ENCODE measurements around the gene MMADHC.

MMADHC gene

DNA sequence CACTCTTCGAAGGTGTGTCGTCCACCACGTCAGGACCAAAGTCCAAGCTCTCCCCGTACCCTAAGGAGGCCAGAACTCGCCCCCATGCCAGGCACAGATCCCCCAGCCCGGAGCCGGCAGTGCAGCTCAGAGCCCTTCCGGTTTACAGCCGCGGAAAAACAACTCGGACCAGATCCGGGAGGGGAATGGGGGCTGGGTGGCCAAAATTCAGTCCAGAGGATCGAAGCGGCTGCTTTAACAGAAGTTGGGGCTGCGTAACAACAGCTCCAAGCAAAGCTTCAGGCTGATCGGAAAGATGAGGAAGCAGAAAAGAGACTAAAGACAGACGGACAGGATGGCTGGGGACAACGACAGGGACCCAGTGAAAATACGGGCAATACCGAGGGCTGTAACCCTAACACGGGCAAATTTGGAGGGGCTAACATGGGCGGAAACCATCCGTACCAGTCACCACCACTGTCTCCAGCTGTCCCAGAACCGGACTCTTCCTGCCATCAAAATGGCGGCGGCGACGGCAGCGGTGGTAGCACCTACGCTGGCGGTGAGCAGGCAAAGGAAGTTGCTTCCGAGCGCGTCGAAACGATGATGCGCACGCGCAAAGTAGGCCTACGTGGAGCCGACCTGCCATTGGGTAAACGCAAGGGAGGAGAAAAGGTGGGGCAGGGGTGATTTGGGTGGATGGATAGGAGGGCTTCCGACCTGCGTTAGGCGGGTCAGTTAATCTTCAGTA lies at the start of gene MMADHC:
Gene MMADHC, minus strand, starts transcription at position 556 of the 730 bp plus-strand sequence. CDS start 678 bp downstream, outside the sequence.
- DNase-seq, result peak; percentile 96

DNA sequence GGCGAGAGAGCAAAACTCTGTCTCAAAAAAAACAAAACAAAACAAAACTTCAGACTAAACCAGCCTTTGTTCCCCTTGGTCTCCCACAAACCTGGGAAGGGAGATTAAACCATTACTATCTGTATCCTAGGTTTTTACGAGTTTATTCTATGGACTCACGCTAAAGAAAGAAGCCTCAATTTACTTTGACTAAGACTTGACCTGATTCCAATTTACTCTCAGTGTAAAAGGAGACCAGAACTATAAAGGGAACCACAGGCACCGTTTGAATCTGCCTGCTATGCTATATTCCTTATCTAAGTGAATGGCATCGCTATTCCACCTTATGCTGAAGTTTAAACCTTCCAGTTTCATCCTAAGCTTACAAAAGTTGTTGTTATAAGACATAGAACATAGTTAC lies 46.5 kb upstream of the MMADHC start:
- DNase-seq, result no peak

DNA sequence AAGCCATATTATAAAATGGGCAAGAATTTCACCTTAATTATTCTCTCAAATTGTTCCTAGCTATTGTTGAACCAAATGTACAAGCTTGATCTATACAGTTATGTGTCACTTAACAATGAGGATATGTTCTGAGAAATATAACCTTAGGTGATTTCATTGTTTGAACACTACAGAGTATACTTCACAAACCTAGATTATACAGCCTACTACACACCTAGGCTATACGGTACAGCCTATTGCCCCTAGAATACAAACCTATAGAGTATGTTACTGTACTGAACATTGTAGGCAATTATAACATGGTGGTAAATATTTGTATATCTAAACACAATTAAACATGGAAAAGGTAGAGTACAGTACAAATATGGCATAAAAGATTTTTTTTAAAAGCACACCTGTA lies 42.9 kb upstream of the MMADHC start:
- no peak for DNase-seq

DNA sequence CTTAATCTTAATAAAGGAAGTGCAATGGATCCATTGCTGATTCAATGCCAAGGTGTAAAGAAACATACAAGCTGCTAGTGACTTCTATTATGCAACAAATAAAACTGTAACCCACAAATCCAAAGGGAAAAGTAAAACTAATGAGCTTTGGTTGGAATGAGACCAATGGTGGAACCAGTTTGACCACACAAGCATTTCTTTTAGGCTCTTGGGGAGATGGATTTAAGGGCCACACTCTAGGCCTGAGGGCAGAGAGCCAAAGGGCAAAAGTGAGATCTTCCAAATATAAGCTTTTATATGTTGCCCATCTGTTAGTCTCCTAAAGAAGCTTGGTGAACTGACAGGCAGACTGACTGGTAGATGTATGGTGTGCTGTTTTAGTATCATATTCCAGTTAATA lies 41.5 kb upstream of the MMADHC start:
- no peak for DNase-seq

DNA sequence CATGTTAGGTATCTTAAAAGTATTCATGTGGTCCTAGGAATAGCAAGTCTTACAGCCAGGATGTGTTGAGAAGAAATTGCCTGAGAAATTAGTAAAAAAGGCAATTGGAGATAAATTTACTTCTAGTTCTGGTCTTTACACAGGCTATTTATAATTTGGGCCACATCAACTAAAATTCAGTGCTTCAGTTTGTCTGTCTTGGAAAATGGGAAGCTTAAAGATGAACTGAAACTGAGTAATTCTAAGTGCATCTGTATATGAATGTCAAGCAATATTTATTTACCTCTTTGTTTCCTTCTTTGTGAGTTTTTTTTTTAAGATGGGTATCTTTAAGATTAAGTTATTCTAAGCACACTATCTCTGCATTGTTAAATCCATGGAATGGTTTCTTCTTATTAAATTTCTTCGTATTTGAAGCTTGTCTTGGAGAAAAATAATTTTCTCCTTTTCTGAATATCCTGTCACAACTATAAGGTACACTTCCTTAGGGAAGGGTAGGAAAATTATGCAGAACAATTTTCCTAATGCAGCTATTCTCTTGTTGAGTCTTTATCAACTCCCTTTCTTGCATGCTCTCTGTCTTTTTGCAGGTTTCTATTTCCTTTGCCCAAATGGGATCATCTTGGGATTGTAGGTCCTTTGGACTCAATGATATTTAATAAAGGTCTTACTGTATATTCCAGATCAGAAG lies 39.7 kb upstream of the MMADHC start:
- DNase-seq, result no peak

DNA sequence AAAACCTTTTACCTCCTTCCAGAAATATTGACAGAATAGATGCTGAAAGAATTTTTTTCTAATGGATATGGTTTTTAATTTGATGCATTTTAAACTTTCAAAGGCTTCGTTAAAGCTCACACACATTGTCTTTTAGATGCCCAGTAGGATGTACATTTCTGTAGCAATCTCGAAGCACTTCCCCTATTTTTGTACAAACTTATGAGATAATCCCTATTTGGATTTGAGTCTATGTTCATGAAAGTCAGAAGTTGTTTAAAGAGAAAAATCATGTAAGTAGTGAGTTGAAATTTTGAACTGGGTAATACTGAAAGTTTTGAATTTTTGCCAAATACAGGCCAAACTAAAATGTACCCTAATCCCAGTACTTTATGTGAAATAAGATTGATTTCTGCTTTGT lies 38.1 kb upstream of the MMADHC start:
- no peak for DNase-seq

DNA sequence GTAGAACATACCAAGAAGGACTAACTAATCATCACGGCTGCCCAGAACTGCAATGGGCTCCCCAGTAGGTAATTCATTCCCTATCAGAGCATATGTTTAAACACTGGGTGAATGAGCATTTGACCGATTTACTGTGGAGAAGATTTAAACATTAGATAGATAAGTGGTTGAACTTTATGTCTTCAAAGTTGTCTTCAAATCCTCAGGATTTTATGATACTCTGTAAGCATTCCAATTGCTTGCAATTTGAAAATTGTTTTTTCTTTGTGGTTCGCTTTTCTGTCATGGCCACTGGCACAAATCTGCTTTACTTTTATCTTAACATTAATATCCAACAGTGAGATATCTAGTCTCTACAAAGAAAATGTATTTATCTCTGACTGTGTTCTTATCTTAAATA lies 37.7 kb upstream of the MMADHC start:
- no peak for DNase-seq

DNA sequence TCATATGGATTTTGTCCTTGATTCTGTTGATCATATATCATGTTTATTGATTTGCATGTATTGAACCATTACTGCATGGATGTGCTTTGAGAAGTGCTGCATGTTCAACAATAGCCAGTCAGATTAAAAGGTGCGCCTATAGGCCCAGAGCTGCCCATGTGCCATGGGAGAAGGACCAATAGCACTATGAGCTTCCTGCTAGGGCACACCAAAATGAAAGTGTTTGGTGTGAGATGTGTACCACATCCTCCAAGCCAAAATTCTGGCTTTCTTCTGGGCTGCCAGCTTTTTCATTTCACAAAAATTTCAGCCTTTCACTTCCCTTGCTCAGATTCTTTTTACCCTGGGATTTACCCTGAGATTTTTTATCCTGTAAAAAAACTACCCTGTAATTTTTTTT lies 34.8 kb upstream of the MMADHC start:
- DNase-seq, result no peak

DNA sequence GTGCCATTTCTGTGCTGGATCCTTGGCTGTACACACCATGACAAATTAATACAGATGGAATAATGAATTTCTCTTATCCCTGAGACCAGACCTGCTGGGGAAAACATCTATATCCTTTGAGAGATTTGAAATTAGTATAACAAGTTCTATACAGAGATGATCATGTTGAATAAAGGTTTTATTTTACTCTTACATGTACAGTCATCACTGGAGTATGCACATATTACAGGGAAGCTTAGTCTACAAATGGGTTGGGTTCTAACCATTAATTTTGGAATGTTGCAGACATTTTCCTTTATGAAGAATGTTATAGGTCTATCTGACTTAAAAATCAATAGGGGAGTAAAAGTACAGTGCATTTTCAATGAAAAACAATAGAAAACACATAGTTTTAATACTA lies 29.9 kb upstream of the MMADHC start:
- DNase-seq, result no peak

DNA sequence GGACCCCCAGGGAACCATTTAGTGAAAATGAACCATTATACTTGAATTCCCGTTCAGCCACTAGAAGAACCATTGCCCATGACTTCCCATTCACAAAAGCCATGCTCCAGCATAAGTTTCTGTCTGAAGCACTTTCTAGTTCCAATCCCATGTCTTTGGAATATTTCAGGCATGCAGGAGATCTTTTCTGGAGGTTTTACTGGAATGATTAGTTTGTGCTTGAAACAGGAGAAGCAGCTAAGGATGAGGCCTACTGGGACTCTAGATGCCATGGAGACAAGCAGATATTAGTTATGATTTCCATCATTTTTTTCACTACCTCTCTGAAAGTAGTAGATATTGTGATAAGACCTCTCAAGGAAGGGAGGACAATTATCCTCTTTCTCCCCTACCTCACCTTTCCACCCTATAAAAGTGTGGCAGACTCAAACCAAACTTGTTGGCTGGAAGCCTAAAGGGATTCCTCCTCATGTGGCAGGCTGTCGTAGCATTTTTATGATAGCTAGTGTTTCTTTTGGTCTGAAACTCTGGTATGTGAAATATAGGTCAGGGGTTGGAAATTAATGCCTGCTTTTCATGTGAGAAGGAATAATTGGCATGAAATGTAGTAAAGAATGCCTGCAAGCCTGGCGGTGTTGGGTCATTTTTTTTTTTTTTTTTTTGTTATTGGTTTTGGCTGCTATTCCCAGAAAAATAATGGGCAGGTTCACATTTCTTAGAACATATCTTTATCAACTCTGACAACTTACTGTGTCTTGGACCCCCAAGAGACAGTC lies 29.3 kb upstream of the MMADHC start:
- DNase-seq, result no peak

DNA sequence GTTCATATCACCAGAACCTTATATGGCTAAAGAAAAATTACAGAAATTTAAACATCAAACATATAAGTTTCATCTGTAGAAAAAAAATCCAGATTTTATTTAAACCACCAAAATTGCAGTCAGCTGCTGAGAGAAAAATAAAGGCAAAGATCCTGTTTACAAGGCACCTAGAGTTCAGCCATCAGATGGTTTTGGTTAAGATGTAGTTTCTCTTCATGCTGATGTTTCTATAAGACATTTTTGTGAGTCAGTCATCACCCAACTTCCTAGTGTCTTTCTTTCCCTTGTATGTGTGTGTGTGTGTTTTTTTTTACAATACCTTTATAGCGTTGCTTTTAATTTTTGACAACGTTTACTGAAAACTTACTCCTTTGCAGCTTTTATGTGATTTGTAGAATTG lies 26.1 kb upstream of the MMADHC start:
- no peak for DNase-seq

DNA sequence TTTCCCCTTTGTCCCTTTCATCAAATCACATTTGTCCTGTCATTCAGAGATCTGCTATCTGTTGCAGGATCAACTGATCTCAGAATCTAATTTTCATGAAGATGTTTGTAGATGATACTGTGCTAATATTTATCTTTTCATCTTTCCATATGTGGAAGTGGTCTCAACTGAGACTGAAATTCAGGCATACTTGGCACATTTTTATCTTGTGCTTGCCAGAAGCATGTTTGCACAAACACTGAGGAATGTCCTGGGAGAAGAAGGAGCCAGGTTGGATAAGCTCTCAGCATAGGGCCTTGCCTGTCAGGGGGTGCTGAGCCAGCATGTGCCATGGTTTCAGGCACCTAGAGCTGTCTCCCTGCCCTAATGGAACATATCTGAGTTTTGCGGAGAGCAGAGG lies 24.5 kb upstream of the MMADHC start:
- DNase-seq, result no peak

DNA sequence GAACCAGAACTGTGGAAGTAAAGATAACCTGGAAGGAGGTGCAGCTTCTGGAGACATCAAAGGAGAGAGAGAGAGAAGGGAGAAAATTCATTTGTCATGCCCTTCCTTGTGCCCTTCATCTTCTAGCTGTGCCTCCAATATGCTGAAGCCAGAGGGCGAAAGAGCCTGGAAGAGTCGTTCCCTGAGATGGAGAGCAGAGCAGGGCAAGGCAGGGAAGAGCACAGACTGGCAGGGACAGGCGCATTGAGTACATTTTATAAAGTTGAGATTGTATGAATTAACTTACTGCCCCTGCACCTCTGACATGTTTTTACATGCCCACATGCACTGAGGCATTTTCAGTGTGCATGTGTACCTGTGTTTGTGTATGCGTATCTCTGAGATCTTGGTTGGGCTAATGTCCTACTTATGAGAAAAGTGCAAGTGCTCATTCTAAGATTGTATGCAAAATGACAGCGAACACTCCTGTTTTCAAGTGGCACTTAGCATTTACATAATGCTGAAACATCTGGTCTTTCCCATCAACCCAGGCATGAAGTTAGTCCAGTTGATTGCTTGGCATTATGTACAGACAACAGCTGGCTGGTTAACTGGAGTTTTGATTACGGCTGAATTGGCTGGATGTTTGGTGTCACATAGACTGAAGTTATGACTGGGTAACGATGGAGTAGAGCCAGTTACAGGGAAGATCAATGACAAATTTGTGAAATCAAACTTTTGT lies 23.7 kb upstream of the MMADHC start:
- DNase-seq, result no peak

DNA sequence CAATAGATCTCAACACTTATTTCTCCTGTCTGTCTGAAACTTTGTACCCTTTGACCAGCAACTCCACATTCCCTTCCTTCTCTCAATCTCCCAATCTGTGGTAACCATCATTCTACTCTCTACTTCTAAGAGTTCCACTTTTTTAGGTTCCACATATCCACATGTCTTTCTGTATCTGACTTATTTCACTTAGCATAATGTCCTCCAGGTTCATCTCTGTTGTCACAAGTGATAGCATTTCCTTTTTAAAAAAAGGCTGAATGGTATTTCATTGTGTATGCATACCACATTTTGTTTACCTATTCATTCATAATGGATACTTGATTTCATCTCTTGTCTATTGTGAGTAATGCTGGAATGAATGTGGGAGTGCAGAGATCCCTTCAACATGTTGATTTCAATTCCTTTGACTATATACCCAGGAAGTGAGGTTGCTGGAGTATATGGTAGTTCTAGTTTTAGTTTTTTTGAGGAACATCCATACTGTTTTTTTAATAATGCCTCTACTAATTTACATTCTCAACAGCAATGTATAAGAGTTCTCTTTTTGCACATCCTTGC lies 18.8 kb upstream of the MMADHC start:
- DNase-seq, result no peak

DNA sequence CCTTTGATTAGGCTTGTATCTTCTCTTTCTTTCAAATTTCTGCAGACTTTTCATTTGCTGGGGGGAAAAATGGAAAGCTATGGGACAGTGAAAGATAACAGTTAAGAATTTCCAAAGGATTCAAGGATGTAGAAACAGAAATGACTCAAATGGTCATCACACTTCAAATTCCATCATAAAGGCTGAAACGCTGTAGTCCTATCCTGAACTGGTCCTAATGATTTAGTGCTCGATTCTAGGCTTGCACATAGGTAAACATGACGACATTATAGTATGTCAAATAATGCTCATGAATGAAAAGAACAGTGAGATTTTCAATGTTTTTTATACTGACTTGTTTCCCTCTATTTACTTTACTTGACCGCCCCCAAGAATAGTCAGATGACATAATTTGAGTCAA lies 15.7 kb upstream of the MMADHC start:
- DNase-seq, result no peak

DNA sequence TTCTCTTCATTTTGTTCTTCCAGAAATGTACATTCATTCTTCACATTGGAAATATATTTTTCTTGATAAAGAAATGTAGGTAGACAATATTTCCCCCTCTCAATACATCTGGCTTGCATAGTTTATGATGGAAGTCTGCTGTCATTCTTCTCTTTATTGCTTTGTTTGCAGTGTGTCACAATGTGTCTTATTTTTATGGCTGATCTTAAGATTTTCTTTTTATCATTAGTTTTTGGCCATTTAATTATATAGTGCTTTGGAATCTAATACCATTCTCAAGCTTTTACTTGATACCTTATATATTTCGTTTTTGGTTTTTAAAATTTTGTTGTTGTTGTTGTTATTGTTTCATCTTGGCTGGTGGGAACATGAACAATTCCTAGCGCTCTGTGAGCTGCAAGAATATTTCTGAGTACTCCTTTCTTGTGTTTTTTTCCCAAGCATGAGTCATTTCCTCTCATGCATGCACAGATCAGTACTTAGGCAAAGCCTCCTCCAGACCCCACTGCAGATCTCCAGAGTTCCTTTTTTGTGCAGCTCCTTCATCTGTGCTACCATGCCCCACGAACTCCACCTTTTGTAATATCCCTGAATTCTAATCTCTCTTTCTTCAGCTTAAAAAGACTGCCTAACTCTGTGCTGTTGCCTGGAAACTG lies 13.7 kb upstream of the MMADHC start:
- no peak for DNase-seq

DNA sequence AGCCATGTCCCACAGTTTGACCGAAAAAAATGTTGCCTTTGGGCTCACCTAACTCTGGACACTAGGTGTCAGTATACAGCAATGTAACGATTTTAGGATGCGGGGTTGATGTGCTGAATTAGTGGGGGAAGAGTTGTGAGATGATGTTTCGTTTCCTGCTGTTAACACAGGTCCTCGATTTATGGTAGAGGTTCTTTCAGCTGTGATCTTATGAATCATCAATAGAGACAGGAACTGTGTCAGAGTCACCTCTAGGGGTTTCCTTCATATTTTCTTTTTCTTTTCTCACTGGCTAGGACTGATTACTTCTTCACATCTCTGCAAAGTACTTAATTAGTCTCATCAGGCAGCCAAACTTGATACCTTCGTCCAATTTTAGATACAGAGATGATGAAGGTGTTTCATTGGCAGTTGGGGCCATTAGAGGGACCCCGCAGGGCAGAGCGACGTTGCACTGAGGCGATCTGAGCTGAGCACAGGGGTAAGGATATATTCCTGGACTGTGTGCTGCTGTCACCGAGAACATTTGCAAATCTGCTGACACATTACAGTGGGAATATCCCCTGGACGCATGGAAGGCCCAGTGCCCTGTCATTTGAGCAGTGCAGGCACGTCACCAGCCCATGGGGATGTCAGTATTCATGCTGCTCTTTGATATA lies 10.2 kb upstream of the MMADHC start:
- DNase-seq, result peak; percentile 66

DNA sequence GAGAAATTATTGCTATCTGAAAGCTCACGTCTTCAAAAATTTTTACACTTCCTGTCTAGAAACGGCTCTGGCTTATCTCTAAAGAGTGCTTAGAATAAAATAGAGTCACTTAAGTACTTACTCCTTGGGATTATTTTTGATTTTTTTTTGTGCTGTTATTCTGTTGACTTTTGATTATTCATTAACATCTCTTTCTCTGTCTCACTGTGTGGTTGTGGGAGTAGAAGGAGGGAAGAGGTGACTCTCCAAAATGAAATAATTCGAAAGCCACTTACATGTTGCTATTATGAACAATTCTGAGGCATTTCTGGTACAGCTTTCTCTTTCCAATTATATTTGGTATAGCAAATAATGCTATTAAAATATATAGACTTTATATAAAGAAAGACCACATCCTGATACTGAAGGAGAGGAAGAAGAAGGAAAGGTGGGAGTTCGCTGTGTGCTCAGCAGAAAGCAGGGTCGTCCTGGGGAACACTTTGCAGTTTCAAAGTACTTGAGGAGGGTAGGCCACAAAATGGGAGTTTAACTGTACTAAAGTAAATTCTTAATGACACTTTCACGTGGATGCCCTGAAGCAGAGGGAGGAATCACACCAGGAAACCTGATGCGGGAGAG lies 9.6 kb upstream of the MMADHC start:
- no peak for DNase-seq

DNA sequence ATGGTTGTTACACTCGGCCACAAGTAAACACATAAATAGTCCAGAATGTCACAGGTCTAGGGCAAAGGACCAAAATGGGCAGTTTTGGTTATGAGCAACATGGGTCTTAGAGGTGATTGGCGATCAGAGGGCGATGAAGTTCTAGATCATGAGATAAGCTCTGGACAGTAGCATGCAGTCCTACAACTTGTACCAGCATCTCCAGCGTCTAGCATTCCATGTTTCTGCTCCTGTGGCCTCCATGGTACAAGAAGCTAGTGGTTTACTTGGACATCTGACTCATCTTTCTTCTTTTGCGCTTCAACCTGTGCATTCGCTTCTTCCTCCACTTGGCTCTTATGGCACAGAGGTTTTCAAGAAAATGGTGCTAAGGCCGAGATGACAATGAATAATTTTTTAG lies 8.9 kb upstream of the MMADHC start:
- DNase-seq, result no peak

DNA sequence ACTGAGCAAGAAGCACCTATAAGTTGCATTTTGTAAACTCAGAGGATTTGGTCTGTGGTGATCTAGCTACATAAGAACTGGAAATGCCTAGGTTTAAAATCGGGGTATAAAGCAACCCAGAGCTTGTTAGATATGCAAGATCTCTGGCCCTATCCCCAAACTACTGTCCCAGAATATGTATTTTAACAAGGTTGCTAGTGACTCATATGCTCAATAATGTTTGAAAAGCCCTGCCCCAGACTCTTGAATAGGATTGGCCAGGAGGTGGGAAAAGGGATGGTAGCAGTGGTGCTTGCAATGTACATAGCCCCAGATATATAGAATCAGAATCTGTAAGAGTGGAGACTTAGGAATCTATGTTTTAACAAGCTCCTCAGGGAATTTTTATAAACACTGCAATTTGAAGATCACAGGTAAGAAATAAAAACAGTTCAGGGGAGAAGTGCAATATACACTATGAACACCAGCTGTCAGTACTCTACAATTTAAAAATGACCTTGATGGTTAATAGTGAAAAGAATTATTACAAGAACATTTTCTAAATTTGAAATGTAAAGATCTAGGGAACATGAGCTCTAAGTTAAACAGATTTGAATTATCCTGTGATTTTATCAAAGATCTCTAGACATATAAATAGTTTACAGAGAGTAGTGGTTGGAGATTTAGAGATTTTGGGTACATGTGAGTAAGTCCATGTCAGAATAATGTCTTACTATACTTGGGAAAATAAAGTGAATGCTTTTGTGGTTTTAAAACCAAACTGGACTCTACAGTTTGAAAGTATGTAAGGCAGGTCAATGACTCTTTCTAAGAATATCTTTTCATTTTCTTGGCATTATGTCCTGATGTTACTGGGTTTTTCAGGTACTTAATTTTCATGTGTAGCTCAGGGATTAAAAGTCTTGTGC lies 7.7 kb upstream of the MMADHC start:
- no peak for DNase-seq

Measured in DMS153 (cell line).